HepG2 (cell line): ENCODE results near the gene CYB5A. TPM values are rescaled to one million over a fixed set of nuclear protein-coding genes. Genes with fewer than 3 reads are reported as not detected.

ENCODE experiments used
- AGO2 ChIP-seq: fragments of 200-400 bp; formaldehyde crosslinking; optimal IDR thresholded peaks from 2 replicates; pipeline ENCODE3; 2017; ENCODE audit warnings: mild to moderate bottlenecking, low read depth, low read length, moderate library complexity
- AHDC1 ChIP-seq: sonication (generic); formaldehyde crosslinking; IDR thresholded peaks from 2 replicates; pipeline ENCODE4 v1.5.1; 2020; ENCODE audit warnings: mild to moderate bottlenecking, missing genetic modification reagents, borderline replicate concordance
- ATF7-NPFF ChIP-seq: sonication (generic); formaldehyde crosslinking; IDR thresholded peaks from 2 replicates; pipeline ENCODE4 v1.8.1; 2023; ENCODE audit warnings: mild to moderate bottlenecking, low read depth, missing genetic modification reagents, moderate library complexity
- CBX2 ChIP-seq, 2 experiments: fragments of 200-600 bp in 1 of 2; sonication (generic); formaldehyde crosslinking in 1 of 2; IDR thresholded peaks; 2 replicates each; pipeline versions ENCODE4 v1.7.0 to v1.8.1; 2018 to 2022; ENCODE audit warnings: low read depth in 2 of 2, low read length in 1 of 2, mild to moderate bottlenecking in 1 of 2, missing genetic modification reagents in 1 of 2
- FOSL2 ChIP-seq: sonication (generic); formaldehyde crosslinking; IDR thresholded peaks from 2 replicates; pipeline ENCODE4 v1.4.0; 2020; ENCODE audit warnings: missing genetic modification reagents
- GPBP1L1 ChIP-seq: sonication (generic); formaldehyde crosslinking; IDR thresholded peaks from 2 replicates; pipeline ENCODE4 v1.5.0; 2020; ENCODE audit warnings: mild to moderate bottlenecking, missing genetic modification reagents
- GZF1 ChIP-seq: sonication (generic); formaldehyde crosslinking; IDR thresholded peaks from 2 replicates; pipeline ENCODE4 v1.5.1; 2020; ENCODE audit warnings: mild to moderate bottlenecking, missing genetic modification reagents
- HOXA7 ChIP-seq: sonication (generic); formaldehyde crosslinking; IDR thresholded peaks from 2 replicates; pipeline ENCODE4 v1.8.1; 2022; ENCODE audit warnings: mild to moderate bottlenecking, missing genetic modification reagents, moderate library complexity
- MIER3 ChIP-seq: IDR thresholded peaks from 2 replicates; pipeline ENCODE4 v1.6.1; 2016; ENCODE audit warnings: missing compliant biosample characterization, borderline replicate concordance
- NBN ChIP-seq: fragments of 450-650 bp; conservative IDR thresholded peaks from 2 replicates; pipeline ENCODE4 v1.6.1; 2017
- POGZ ChIP-seq: sonication (generic); formaldehyde crosslinking; IDR thresholded peaks from 2 replicates; pipeline ENCODE4 v1.4.0; 2020; ENCODE audit warnings: mild to moderate bottlenecking, missing genetic modification reagents
- RAD51 ChIP-seq: fragments of 450-650 bp; IDR thresholded peaks from 2 replicates; pipeline ENCODE4 v1.6.1; 2016; ENCODE audit warnings: borderline replicate concordance
- RELA ChIP-seq: sonication (generic); formaldehyde crosslinking; IDR thresholded peaks from 2 replicates; pipeline ENCODE4 v1.4.0; 2020; ENCODE audit warnings: missing genetic modification reagents
- SSRP1 ChIP-seq: IDR thresholded peaks from 2 replicates; pipeline ENCODE4 v1.6.1; 2016; ENCODE audit warnings: control low read depth
- ZNF232 ChIP-seq: sonication (generic); formaldehyde crosslinking; IDR thresholded peaks from 2 replicates; pipeline ENCODE4 v1.4.0; 2020; ENCODE audit warnings: missing genetic modification reagents, borderline replicate concordance
- ZNF274 ChIP-seq: sonication (generic); formaldehyde crosslinking; IDR thresholded peaks from 2 replicates; pipeline ENCODE4 v1.5.1; 2020; ENCODE audit warnings: mild to moderate bottlenecking, missing genetic modification reagents
- ZSCAN21 ChIP-seq: sonication (generic); formaldehyde crosslinking; IDR thresholded peaks from 2 replicates; pipeline ENCODE4 v1.8.0; 2022; ENCODE audit warnings: mild to moderate bottlenecking, missing genetic modification reagents, moderate library complexity, borderline replicate concordance
- ZSCAN25 ChIP-seq: sonication (generic); formaldehyde crosslinking; IDR thresholded peaks from 2 replicates; pipeline ENCODE4 v1.8.0; 2022; ENCODE audit warnings: mild to moderate bottlenecking, missing genetic modification reagents
- polyA plus RNA-seq, 8 experiments: library from polyadenylated mRNA; depleted of rRNA in 3 of 8; stranded (reverse) in 7 of 8; unstranded in 1 of 8; fragments of >200 nt; fragmentation: Illumina TruSeq in 4 of 8; extraction: Trizol in 4 of 8; gene quantifications; 2 replicates each; pipeline versions ENCODE4 v1.2.1 to v1.2.3, GENCODE V29; 2011 to 2016; ENCODE audit warnings: low read depth in 4 of 8, missing spikeins in 1 of 8, mixed read lengths in 1 of 8; ENCODE audit not compliant: insufficient read depth in 1 of 8
- total RNA-seq, 5 experiments: library from RNA; depleted of rRNA; stranded (reverse); fragments of >200 nt; fragmentation: Illumina TruSeq; extraction: Trizol; gene quantifications; 2 replicates each; pipeline ENCODE4 v1.2.3, GENCODE V29; 2016; ENCODE audit warnings: low read depth in 1 of 5
- TF ChIP-seq, protein P1 (sequence below): sonication (generic); formaldehyde crosslinking; IDR thresholded peaks from 2 replicates; pipeline ENCODE4 v1.5.0; 2020; ENCODE audit warnings: mild to moderate bottlenecking, missing genetic modification reagents, moderate library complexity
- TF ChIP-seq, protein P2 (sequence below): sonication (generic); formaldehyde crosslinking; conservative IDR thresholded peaks from 2 replicates; pipeline ENCODE4 v1.4.0; 2020; ENCODE audit warnings: missing genetic modification reagents

CYB5A gene
- total and polyA plus RNA-seq, 2 of the 13 experiments (the other 11 are each of a cell fraction or from before 2014, with no cell fraction given): 215 to 356 TPM

GRCh38 chr18:74290794-74291471, 830 bp downstream of the CYB5A start (continued):
- TF ChIP-seq, protein P1, sequence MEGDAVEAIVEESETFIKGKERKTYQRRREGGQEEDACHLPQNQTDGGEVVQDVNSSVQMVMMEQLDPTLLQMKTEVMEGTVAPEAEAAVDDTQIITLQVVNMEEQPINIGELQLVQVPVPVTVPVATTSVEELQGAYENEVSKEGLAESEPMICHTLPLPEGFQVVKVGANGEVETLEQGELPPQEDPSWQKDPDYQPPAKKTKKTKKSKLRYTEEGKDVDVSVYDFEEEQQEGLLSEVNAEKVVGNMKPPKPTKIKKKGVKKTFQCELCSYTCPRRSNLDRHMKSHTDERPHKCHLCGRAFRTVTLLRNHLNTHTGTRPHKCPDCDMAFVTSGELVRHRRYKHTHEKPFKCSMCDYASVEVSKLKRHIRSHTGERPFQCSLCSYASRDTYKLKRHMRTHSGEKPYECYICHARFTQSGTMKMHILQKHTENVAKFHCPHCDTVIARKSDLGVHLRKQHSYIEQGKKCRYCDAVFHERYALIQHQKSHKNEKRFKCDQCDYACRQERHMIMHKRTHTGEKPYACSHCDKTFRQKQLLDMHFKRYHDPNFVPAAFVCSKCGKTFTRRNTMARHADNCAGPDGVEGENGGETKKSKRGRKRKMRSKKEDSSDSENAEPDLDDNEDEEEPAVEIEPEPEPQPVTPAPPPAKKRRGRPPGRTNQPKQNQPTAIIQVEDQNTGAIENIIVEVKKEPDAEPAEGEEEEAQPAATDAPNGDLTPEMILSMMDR (CRISPR knock-in tag): peak; percentile 80
- TF ChIP-seq NBN (no peak), RELA (CRISPR knock-in tag) (no peak), POGZ (CRISPR knock-in tag) (peak; percentile 25; the same call in 1 of the 2 replicates), HOXA7 (CRISPR knock-in tag) (no peak), ATF7-NPFF (no peak; the same call in 1 of the 2 replicates), AGO2 (peak; percentile 75), ZNF232 (no peak; the same call in 1 of the 2 replicates), RAD51 (no peak), AHDC1 (CRISPR knock-in tag) (peak; percentile 51), GPBP1L1 (no peak), FOSL2 (CRISPR knock-in tag) (no peak), ZSCAN21 (CRISPR knock-in tag) (peak; percentile 0; the same call in 1 of the 2 replicates), SSRP1 (CRISPR knock-in tag) (no peak), ZSCAN25 (no peak), MIER3 (CRISPR knock-in tag) (no peak), GZF1 (CRISPR knock-in tag) (no peak), CBX2 (IDR thresholded peaks at IDR 0.05; ENCODE audit: low read depth, low read length) (no peak), CBX2 (CRISPR knock-in tag; IDR thresholded peaks at IDR 0.05; ENCODE audit: low read depth) (no peak), ZNF274 (no peak)
- TF ChIP-seq, protein P2, sequence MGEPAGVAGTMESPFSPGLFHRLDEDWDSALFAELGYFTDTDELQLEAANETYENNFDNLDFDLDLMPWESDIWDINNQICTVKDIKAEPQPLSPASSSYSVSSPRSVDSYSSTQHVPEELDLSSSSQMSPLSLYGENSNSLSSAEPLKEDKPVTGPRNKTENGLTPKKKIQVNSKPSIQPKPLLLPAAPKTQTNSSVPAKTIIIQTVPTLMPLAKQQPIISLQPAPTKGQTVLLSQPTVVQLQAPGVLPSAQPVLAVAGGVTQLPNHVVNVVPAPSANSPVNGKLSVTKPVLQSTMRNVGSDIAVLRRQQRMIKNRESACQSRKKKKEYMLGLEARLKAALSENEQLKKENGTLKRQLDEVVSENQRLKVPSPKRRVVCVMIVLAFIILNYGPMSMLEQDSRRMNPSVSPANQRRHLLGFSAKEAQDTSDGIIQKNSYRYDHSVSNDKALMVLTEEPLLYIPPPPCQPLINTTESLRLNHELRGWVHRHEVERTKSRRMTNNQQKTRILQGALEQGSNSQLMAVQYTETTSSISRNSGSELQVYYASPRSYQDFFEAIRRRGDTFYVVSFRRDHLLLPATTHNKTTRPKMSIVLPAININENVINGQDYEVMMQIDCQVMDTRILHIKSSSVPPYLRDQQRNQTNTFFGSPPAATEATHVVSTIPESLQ: no peak
